ENCODE measurements around the gene C2CD4D.

GRCh38 chr1:151888972-151889570 lies 49.5 kb upstream of the C2CD4D start:
- no peak for TF ChIP-seq POLR2A (IDR thresholded peaks at IDR 0.05)
- no peak for TF ChIP-seq CTCF (IDR thresholded peaks at IDR 0.05)
